Liver (tissue), 9 donors: ENCODE results near the gene GTF2B. TPM values are rescaled to one million over a fixed set of nuclear protein-coding genes. Genes with fewer than 3 reads are reported as not detected.

Experiments
- DNase-seq: peaks from one replicate; pipeline ENCODE4 v3.0.0-alpha.2; 2017; ENCODE audit warnings: low spot score
- H3K27ac ChIP-seq, 2 donors: one replicate each; pipeline ENCODE4 v1.7.0; 2013; ENCODE audit warnings: inconsistent platforms in 2 of 2, low read length in 2 of 2, control low read depth in 1 of 2, low read depth in 1 of 2, mild to moderate bottlenecking in 1 of 2
- H3K27me3 ChIP-seq, 4 donors: one replicate each; pipeline versions ENCODE4 v1.6.1 to v1.7.0; 2013; ENCODE audit warnings: low read length in 3 of 4, inconsistent platforms in 1 of 4, mild to moderate bottlenecking in 1 of 4, moderate library complexity in 1 of 4; ENCODE audit not compliant: control insufficient read depth in 4 of 4, insufficient read depth in 4 of 4
- H3K36me3 ChIP-seq, 4 donors: one replicate each; pipeline versions ENCODE4 v1.6.1 to v1.7.0; 2013; ENCODE audit warnings: low read length in 3 of 4, mild to moderate bottlenecking in 3 of 4, low read depth in 1 of 4, moderate library complexity in 1 of 4; ENCODE audit not compliant: control insufficient read depth in 4 of 4, insufficient read depth in 3 of 4
- H3K4me1 ChIP-seq, 4 donors: one replicate each; pipeline versions ENCODE4 v1.6.1 to v1.7.0; 2013; ENCODE audit warnings: low read length in 3 of 4, mild to moderate bottlenecking in 3 of 4, moderate library complexity in 1 of 4; ENCODE audit not compliant: control insufficient read depth in 4 of 4, insufficient read depth in 4 of 4
- H3K4me3 ChIP-seq, 3 donors: one replicate each; pipeline versions ENCODE4 v1.6.1 to v1.7.0; 2013; ENCODE audit warnings: low read length in 3 of 3, control low read depth in 1 of 3, low read depth in 1 of 3, mild to moderate bottlenecking in 1 of 3
- H3K9ac ChIP-seq, 2 donors: one replicate each; pipeline ENCODE4 v1.7.0; 2013; ENCODE audit warnings: low read length in 2 of 2, mild to moderate bottlenecking in 2 of 2, moderate library complexity in 2 of 2, control low read depth in 1 of 2, low read depth in 1 of 2
- H3K9me3 ChIP-seq, 4 donors: one replicate each; pipeline versions ENCODE4 v1.6.1 to v1.7.0; 2013; ENCODE audit warnings: low read length in 3 of 4; ENCODE audit not compliant: control insufficient read depth in 4 of 4
- FOXA2 ChIP-seq: IDR thresholded peaks from 2 replicates; pipeline ENCODE4 v1.6.1; 2016; ENCODE audit warnings: antibody characterized with exemption
- GABPA ChIP-seq, 2 donors: IDR thresholded peaks in 1 of 2; conservative IDR thresholded peaks in 1 of 2; 2 replicates each; pipeline ENCODE4 v1.6.1; 2016; ENCODE audit warnings: antibody characterized with exemption in 2 of 2, mild to moderate bottlenecking in 1 of 2, moderate library complexity in 1 of 2
- JUND ChIP-seq, 2 donors: IDR thresholded peaks; 2 replicates each; pipeline ENCODE4 v1.6.1; 2016; ENCODE audit warnings: antibody characterized with exemption in 2 of 2
- NR2F2 ChIP-seq: IDR thresholded peaks from 2 replicates; pipeline ENCODE4 v1.6.1; 2016; ENCODE audit warnings: antibody characterized with exemption
- RXRA ChIP-seq, 2 donors: IDR thresholded peaks; 2 replicates each; pipeline ENCODE4 v1.6.1; 2017 to 2018; ENCODE audit warnings: antibody characterized with exemption in 2 of 2, mild to moderate bottlenecking in 1 of 2
- SP1 ChIP-seq: IDR thresholded peaks from 2 replicates; pipeline ENCODE4 v1.6.1; 2018; ENCODE audit warnings: antibody characterized with exemption, mild to moderate bottlenecking
- TAF1 ChIP-seq: conservative IDR thresholded peaks from 2 replicates; pipeline ENCODE4 v1.6.1; 2016; ENCODE audit warnings: antibody characterized with exemption, mild to moderate bottlenecking
- YY1 ChIP-seq: IDR thresholded peaks from 2 replicates; pipeline ENCODE4 v1.6.1; 2016; ENCODE audit warnings: antibody characterized with exemption, mild to moderate bottlenecking
- ZBTB33 ChIP-seq: IDR thresholded peaks from 2 replicates; pipeline ENCODE4 v1.6.1; 2016; ENCODE audit warnings: antibody characterized with exemption
- WGBS: extraction: QIAGEN DNeasy Blood & Tissue Kit; methylation state at CpG from one replicate; pipeline ENCODE4 v1.1.7; 2013; 5-methylcytosine and 5-hydroxymethylcytosine counted together
- polyA plus RNA-seq, 2 donors: library from polyadenylated mRNA; stranded (reverse) in 1 of 2; unstranded in 1 of 2; fragments of 200-250 nt in 1 of 2; fragments of >200 nt in 1 of 2; fragmentation: Nextera tagmentation in 1 of 2; extraction: Ambion mirVana in 1 of 2; gene quantifications; one replicate each; pipeline versions ENCODE4 v1.2.1 to v1.2.3, GENCODE V29; 2013 to 2015
- total RNA-seq, 2 donors: library from RNA; depleted of rRNA; stranded (reverse); fragments of >200 nt; gene quantifications; one replicate each; pipeline ENCODE4 v1.2.3, GENCODE V29; 2014
- TF ChIP-seq, protein P1 (sequence below): fragments of 150-350 bp; IDR thresholded peaks from 2 replicates; pipeline ENCODE4 v1.5.1; 2017; ENCODE audit warnings: improper control_type of control experiment, low read depth, low read length; ENCODE audit not compliant: missing input control
- TF ChIP-seq, protein P2 (sequence below): IDR thresholded peaks from 2 replicates; pipeline ENCODE4 v1.6.1; 2016; ENCODE audit warnings: antibody characterized with exemption
- TF ChIP-seq, protein P3 (sequence below): IDR thresholded peaks from 2 replicates; pipeline ENCODE4 v1.6.1; 2016; ENCODE audit warnings: antibody characterized with exemption, mild to moderate bottlenecking
- TF ChIP-seq, protein P4 (sequence below): IDR thresholded peaks from 2 replicates; pipeline ENCODE4 v1.6.1; 2016; ENCODE audit warnings: antibody characterized with exemption
- donor health status: healthy.
- donor health status: healthy.
- donor health status: healthy.
- donor health status: healthy.
- donor health status: healthy.

The GTF2B gene
- total and polyA plus RNA-seq, 4 donors, result 13.5 to 50.6 (median 23.5) TPM

DNA sequence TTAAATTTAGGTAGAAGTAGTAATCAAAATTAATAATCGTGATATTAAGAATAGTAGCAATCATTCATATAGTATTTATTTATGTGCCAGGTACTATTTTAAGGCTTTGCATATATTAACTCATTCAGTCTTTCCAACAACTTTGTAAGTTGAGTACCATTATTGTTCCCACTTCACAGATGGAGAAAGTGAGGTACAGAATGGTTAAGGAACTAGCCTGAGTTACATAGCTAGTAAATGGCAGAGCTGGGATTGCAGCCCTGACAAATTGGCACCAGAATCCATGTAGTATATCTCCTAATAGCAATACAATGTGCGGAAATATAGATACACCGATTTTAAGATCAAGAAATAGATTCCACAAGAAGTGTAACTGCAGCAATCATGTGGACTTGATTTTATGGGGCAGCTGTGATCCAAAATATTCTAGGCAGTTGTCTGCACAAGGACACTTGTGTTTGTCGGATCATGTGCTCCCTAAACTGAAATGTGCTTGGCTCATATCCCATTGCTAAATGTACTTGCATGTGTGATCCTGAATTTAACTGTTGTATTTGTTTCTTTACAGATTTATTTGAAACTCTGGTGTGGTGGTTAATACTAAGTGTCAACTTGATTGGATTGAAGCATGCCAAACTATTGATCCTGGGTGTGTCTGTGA is 5.8 kb upstream of the GTF2B start:
- DNase-seq, result no peak
- H3K27me3 ChIP-seq, result no peaks in the 10 kb centered on the region
- WGBS, result 86% methylated on average over 4 of the region's 4 CpGs
- no peak overlapping the region for H3K27ac ChIP-seq
- H3K9me3 ChIP-seq, result no peaks in the 10 kb centered on the region
- H3K4me3 ChIP-seq, result no peak overlapping the region
- no peak overlapping the region for H3K9ac ChIP-seq
- TF ChIP-seq, protein P1, sequence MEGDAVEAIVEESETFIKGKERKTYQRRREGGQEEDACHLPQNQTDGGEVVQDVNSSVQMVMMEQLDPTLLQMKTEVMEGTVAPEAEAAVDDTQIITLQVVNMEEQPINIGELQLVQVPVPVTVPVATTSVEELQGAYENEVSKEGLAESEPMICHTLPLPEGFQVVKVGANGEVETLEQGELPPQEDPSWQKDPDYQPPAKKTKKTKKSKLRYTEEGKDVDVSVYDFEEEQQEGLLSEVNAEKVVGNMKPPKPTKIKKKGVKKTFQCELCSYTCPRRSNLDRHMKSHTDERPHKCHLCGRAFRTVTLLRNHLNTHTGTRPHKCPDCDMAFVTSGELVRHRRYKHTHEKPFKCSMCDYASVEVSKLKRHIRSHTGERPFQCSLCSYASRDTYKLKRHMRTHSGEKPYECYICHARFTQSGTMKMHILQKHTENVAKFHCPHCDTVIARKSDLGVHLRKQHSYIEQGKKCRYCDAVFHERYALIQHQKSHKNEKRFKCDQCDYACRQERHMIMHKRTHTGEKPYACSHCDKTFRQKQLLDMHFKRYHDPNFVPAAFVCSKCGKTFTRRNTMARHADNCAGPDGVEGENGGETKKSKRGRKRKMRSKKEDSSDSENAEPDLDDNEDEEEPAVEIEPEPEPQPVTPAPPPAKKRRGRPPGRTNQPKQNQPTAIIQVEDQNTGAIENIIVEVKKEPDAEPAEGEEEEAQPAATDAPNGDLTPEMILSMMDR, result no peak
- no peak for TF ChIP-seq FOXA2
- peaks cover 0 to 4% (median 0%) of the 10 kb centered on the region in 4 donors for H3K4me1 ChIP-seq
- no peaks in the 10 kb centered on the region for H3K36me3 ChIP-seq

- Histone ChIP-seq H3K4me1 (peaks cover 2 to 28% (median 14%) of the 10 kb centered on the region in 4 donors), H3K27me3 (no peaks in the 10 kb centered on the region), H3K27ac (peak overlapping the region; percentile 84 to 92), H3K4me3 (peak overlapping the region; percentile 73 to 96 (median 78)), H3K9me3 (no peaks in the 10 kb centered on the region), H3K36me3 (peaks cover 0 to under 1% (median 0%) of the 10 kb centered on the region in 4 donors), H3K9ac (no peak overlapping the region)
- 46% methylated on average over 11 of the region's 11 CpGs for WGBS
- TF ChIP-seq JUND (IDR thresholded peaks at IDR 0.05), result no peak
- TF ChIP-seq GABPA (IDR thresholded peaks at IDR 0.05 in 1 of 2, conservative IDR thresholded peaks at IDR 0.05 in 1 of 2), result peak in 1 of 2 donors; percentile 14
- peak; percentile 83 for TF ChIP-seq SP1
- TF ChIP-seq, protein P2, sequence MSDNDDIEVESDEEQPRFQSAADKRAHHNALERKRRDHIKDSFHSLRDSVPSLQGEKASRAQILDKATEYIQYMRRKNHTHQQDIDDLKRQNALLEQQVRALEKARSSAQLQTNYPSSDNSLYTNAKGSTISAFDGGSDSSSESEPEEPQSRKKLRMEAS, result peak; percentile 15
- peak; percentile 71 for TF ChIP-seq TAF1
- TF ChIP-seq RXRA (IDR thresholded peaks at IDR 0.05), result no peak
- TF ChIP-seq, protein P3, sequence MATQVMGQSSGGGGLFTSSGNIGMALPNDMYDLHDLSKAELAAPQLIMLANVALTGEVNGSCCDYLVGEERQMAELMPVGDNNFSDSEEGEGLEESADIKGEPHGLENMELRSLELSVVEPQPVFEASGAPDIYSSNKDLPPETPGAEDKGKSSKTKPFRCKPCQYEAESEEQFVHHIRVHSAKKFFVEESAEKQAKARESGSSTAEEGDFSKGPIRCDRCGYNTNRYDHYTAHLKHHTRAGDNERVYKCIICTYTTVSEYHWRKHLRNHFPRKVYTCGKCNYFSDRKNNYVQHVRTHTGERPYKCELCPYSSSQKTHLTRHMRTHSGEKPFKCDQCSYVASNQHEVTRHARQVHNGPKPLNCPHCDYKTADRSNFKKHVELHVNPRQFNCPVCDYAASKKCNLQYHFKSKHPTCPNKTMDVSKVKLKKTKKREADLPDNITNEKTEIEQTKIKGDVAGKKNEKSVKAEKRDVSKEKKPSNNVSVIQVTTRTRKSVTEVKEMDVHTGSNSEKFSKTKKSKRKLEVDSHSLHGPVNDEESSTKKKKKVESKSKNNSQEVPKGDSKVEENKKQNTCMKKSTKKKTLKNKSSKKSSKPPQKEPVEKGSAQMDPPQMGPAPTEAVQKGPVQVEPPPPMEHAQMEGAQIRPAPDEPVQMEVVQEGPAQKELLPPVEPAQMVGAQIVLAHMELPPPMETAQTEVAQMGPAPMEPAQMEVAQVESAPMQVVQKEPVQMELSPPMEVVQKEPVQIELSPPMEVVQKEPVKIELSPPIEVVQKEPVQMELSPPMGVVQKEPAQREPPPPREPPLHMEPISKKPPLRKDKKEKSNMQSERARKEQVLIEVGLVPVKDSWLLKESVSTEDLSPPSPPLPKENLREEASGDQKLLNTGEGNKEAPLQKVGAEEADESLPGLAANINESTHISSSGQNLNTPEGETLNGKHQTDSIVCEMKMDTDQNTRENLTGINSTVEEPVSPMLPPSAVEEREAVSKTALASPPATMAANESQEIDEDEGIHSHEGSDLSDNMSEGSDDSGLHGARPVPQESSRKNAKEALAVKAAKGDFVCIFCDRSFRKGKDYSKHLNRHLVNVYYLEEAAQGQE, result peak; percentile 55
- no peak for TF ChIP-seq YY1
- peak; percentile 34 for TF ChIP-seq FOXA2
- DNase-seq, result no peak
Measured at GRCh38 chr1:88892357-88892877, 1.1 kb upstream of the GTF2B start.

DNA sequence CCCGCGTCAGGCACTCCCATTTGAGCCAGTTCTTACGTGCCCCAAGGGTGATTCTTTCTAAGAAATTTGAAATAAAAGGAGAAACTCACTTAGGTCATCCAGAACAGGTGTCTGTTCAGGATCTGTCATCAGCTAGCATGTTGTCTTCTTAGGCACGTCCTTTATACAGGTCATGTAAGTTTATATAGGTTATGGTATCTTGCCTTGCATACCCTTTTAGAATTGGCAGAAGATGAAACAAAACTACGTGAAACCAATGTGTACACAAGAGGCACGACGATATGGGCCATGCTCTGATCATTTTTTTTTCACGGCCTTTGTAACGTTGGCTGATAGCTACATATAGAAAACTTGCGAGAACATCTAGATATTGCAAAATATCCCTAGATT is 579 bp upstream of the GTF2B start:
- Histone ChIP-seq H3K27ac (peak overlapping the region; percentile 84 to 92), H3K4me1 (peaks cover 2 to 28% (median 14%) of the 10 kb centered on the region in 4 donors), H3K9ac (no peak overlapping the region), H3K4me3 (peak overlapping the region; percentile 73 to 96 (median 78)), H3K36me3 (peaks cover 0 to 5% (median 2%) of the 10 kb centered on the region in 4 donors), H3K27me3 (no peaks in the 10 kb centered on the region), H3K9me3 (no peaks in the 10 kb centered on the region)
- WGBS, result 18% methylated on average over 10 of the region's 10 CpGs
- no peak for DNase-seq
- no peak for TF ChIP-seq GABPA (IDR thresholded peaks at IDR 0.05 in 1 of 2, conservative IDR thresholded peaks at IDR 0.05 in 1 of 2)
- TF ChIP-seq, protein P2, result no peak
- no peak for TF ChIP-seq ZBTB33
- TF ChIP-seq, protein P4, sequence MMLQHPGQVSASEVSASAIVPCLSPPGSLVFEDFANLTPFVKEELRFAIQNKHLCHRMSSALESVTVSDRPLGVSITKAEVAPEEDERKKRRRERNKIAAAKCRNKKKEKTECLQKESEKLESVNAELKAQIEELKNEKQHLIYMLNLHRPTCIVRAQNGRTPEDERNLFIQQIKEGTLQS, result no peak
- TF ChIP-seq SP1, result no peak
- TF ChIP-seq NR2F2, result no peak
- TF ChIP-seq YY1, result no peak
- TF ChIP-seq, protein P1, result no peak
- no peak for TF ChIP-seq FOXA2
